ENCODE data around the gene FAM83G.
"Not testable (repeated sequence)": the region's sequence is repeated elsewhere in the genome, so short reads cannot be mapped to it uniquely, and the experiment has no call there.

The FAM83G gene, protein sequence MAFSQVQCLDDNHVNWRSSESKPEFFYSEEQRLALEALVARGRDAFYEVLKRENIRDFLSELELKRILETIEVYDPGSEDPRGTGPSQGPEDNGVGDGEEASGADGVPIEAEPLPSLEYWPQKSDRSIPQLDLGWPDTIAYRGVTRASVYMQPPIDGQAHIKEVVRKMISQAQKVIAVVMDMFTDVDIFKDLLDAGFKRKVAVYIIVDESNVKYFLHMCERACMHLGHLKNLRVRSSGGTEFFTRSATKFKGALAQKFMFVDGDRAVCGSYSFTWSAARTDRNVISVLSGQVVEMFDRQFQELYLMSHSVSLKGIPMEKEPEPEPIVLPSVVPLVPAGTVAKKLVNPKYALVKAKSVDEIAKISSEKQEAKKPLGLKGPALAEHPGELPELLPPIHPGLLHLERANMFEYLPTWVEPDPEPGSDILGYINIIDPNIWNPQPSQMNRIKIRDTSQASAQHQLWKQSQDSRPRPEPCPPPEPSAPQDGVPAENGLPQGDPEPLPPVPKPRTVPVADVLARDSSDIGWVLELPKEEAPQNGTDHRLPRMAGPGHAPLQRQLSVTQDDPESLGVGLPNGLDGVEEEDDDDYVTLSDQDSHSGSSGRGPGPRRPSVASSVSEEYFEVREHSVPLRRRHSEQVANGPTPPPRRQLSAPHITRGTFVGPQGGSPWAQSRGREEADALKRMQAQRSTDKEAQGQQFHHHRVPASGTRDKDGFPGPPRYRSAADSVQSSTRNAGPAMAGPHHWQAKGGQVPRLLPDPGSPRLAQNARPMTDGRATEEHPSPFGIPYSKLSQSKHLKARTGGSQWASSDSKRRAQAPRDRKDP

GRCh38 chr17:19004421-19005136, at the start of gene FAM83G:
TSS of gene FAM83G (minus strand) at chr17:19004764. CDS start at chr17:19004041, 723 bp downstream.
- DNase-seq (ENCODE audit: low read depth in 2 of 2) = peak; percentile 82 to 89

- not testable (repeated sequence) for DNase-seq (ENCODE audit: low read depth in 2 of 2)
Observed at GRCh38 chr17:19048826-19049225, 44.3 kb upstream of the FAM83G start.

DNA sequence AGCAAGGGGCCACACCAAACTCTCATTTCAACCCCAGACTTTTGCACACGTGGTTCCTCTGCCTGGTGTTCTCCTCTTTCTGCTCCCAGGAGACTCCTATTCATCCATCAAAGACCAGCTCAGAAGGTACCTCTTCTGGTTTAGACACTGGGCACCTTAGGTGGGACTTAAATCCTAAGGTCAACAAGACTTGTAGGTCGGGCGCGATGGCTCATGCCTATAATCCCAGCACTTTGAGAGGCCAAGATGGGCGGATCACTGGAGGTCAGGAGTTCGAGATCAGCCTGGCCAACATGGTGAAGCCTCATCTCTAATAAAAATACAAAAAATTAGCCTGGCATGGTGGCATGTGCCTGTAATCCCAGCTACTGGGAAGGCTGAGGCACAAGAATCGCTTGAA, 42.9 kb upstream of the FAM83G start:
- DNase-seq (ENCODE audit: low read depth in 2 of 2) = not testable (repeated sequence)

DNA sequence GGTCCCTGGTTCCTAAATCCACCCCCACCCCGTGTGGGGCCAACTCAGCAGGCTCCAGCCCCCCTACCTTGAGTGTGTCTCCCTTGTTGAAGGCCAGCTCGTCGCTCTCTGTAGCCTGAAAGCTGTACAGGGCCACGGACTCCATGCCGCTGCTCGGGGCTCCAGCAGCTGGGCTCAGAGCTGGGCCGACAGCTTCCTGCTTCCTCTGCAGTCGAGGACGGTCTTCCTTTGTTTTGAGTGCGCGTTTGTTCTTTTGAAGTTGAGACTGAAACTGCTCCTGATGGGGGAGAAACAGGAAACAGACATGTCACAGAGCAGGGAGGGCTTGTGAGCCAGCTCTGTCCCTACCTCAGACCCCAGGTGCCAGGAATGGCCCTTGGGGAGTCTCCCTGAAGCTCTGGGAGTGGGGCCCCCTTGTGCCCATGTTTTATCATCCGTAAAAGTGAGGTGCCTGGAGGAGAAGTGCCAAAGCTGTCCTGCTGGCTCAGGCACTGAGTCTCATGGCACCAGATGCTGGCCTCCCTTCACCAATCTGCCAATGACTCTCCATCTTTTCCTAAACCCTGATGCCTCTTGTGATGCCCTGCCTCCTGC, 42.3 kb upstream of the FAM83G start, which contains the start of gene GRAP:
GRAP (minus strand) TSS at position 176 of the 594 bp plus-strand sequence; CDS start at position 145, 31 bp downstream.
- DNase-seq (ENCODE audit: low read depth in 2 of 2) = not testable (repeated sequence)

- DNase-seq (ENCODE audit: low read depth in 2 of 2) = not testable (repeated sequence)
Observed at GRCh38 chr17:19044643-19045042, 40.1 kb upstream of the FAM83G start.

DNA sequence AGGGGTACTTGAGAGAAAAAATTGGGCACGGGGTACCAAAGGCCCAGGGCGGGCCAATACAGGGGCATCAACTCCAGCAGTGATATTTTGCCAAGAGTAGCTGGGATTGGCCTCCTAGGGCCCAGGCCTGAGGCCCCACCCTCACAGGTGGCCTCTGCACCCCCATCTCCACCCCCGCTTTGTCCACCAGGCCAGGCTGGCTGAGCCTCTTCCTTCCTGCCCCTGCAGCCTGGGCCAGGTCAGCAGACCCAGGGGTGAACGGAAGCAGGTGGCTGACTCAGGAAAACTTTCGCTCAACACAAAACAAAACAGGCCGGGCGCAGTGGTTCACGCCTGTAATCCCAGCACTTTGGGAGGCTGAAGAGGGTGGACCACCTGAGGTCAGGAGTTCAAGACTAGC, 38.5 kb upstream of the FAM83G start:
- DNase-seq (ENCODE audit: low read depth in 2 of 2) = not testable (repeated sequence)

DNA sequence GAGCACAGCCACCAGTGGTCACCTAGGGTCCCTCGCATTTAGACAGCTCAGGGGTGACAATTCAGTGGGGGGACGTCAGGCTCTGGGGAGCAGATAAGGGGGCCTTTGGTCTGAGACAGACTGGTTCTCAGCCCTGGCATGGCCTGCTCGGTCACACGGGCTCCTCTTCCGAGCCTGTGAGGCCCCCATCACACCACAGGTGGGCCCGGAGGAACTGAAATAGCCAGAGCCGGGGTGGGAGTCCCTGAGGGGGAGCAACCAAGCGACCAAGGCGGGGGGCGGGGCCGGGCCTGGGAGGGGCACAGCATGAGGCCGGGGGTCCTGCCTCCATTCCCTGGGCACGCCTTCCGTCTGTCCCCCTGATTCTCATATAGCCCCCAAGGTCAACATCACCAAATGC, 37.8 kb upstream of the FAM83G start:
- not testable (repeated sequence) for DNase-seq (ENCODE audit: low read depth in 2 of 2)

DNA sequence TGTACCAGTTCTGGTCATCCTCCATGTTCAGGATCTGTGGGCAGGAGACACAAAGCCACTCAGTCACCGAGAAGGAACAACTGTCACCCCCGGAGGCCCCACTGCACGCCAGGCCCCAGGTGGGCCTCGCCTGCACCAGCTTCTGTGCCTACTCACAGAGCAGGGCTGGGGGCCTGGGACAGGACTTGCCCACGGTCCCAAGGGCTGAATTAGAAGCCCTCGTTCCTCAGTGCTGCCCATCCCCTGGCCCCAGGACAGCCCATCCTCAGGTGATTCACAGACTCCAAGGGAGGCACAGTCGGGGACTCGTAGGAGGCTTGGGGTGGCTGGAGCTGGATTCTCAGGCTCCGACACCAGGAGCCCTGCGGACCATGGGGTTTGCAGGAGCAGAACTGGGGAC, 37.3 kb upstream of the FAM83G start:
- DNase-seq (ENCODE audit: low read depth in 2 of 2) = not testable (repeated sequence)

- not testable (repeated sequence) for DNase-seq (ENCODE audit: low read depth in 2 of 2)
Observed at GRCh38 chr17:19040350-19040749, 35.8 kb upstream of the FAM83G start.

DNA sequence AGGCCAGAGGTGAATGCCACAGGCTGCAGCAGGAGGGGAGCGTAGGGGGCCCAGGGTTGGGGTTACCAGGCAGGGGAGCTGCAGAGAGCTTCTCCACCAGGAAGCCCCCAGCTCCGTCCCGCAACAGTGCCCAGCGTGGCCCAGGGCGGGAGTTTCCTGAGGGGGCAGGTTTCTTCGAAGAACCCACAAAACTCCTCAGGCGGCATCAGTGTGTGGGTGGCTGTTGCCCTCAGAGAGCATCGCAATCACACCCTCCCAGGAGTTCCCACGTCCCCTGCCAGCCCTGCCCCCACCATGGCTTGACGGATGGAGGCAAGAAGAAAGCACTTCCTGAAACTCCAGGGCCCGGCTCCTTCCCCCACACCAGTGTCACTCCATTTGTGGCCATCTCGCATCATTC, 34.2 kb upstream of the FAM83G start:
- DNase-seq (ENCODE audit: low read depth in 2 of 2) = not testable (repeated sequence)

DNA sequence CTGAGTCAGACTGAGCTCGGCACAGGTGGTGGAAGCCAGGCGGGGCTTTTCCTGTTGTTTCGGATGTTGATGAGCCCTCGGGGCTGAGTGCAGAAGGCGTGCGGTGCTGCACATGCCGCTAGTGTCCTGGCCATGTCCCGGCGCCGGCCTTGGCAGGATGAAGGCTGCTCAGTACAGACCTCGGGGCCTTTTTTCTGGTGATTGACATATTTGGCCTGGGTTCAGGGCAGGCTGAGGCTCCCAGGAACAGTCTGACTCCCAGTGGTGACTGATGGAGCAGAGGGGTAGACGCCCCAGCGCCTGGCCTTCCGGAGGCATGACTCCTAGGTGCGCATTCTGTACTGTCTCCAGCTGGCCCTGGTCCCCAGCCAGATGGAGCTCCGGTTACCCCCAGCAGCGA, 33.4 kb upstream of the FAM83G start:
- not testable (repeated sequence) for DNase-seq (ENCODE audit: low read depth in 2 of 2)

- not testable (repeated sequence) for DNase-seq (ENCODE audit: low read depth in 2 of 2)
Observed at GRCh38 chr17:19037547-19037946, 33.0 kb upstream of the FAM83G start.

DNA sequence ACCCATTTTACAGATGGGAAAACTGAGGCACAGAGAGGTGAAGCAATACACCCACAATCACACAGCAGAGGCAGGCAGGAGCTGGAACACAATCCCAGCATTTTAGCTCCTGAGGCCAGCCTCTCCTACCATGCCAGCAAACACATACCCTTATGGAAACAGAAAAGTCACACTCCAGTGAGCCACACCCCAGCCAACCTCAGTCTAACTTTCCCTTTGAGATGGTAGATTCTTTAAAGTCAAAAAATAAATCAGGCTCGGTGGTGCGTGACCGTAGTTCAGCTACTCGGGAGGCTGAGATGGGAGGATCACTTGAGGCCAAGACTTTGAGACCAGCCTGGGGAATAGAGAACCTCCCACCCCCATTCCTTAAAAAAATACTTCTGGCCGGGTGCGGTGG, 31.6 kb upstream of the FAM83G start:
- not testable (repeated sequence) for DNase-seq (ENCODE audit: low read depth in 2 of 2)

- not testable (repeated sequence) for DNase-seq (ENCODE audit: low read depth in 2 of 2)
Observed at GRCh38 chr17:19032377-19032988, 27.9 kb upstream of the FAM83G start.

- peak; percentile 36 to 44 for DNase-seq (ENCODE audit: low read depth in 2 of 2)
Observed at GRCh38 chr17:19031729-19032128, 27.2 kb upstream of the FAM83G start.

GRCh38 chr17:19030771-19031449, 26.3 kb upstream of the FAM83G start:
- not testable (repeated sequence) for DNase-seq (ENCODE audit: low read depth in 2 of 2)

- DNase-seq (ENCODE audit: low read depth in 2 of 2) = not testable (repeated sequence)
Observed at GRCh38 chr17:19029740-19030139, 25.2 kb upstream of the FAM83G start.

GRCh38 chr17:19028671-19029070, 24.1 kb upstream of the FAM83G start:
- DNase-seq (ENCODE audit: low read depth in 2 of 2) = not testable (repeated sequence)

DNA sequence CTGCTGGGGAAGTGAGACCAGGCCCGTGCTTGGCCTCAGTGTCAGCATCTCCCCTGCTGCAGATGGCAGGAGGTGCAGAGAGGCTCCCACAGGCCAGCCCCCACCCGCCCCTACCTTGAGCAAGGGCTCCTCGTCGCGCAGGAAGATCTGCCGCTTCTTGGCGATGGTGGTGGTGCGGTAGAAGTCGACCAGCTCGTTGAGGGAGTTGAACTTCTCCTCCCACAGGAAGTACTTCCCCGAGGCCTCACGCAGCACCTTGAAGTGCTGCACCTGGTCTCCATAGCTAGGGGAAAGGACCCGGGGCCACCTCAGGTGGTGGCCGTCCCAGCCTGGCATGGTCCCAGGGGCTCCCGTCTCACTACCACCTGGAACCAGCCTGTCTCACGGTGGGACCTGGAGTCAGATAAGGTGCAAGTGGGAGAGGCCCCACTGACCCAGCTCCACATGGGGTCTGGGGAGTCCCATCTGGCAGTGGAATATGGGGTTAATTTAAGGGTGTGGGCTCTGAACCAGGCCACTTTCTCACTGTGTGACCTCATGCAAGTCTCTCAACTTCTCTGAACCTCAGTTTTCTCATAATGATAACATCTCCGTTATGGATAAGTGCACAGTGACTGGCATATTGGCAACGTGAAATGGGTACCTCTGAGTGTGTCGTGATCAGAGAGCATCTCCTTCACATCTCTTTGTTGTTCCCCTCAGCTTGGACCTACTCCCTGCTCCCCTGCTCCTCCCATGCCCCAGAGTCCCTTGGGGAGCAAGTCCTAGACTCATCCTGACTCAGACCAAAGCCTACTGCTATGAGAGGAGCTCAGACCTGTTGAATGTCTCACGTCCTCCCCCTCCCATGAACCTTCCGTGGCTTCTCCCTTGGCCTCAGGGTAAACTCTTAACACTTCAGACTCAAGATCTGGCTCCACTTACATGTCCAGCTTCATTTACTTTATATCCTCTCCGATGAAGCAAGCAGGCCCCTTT, 19.8 kb upstream of the FAM83G start:
- no peak for DNase-seq (ENCODE audit: low read depth in 2 of 2)
